CD14-positive monocyte (primary cell): ENCODE measurements around the gene COQ8A. TPM values are rescaled to one million over a fixed set of nuclear protein-coding genes. Genes with fewer than 3 reads are reported as not detected.

Source experiments
- DNase-seq, 3 donors: peaks; one replicate each; pipeline ENCODE4 v3.0.0-alpha.2; 2011 to 2022
- H2AFZ ChIP-seq: 2 replicates; pipeline ENCODE4 v1.6.0; 2012; ENCODE audit warnings: mild to moderate bottlenecking, low read depth, low read length, inconsistent platforms; ENCODE audit not compliant: insufficient read depth, poor library complexity, severe bottlenecking
- H3K27ac ChIP-seq, 2 donors: 1 replicate in 1 of 2; 2 replicates in 1 of 2; pipeline ENCODE4 v1.5.1; 2012 to 2013; ENCODE audit warnings: low read length in 2 of 2, control low read depth in 1 of 2, inconsistent platforms in 1 of 2, low read depth in 1 of 2, mild to moderate bottlenecking in 1 of 2
- H3K27me3 ChIP-seq, 2 donors: one replicate each; pipeline versions ENCODE4 v1.6.0 to v1.6.1; 2011 to 2013; ENCODE audit warnings: low read length in 2 of 2; ENCODE audit not compliant: control insufficient read depth in 2 of 2, insufficient read depth in 2 of 2
- H3K36me3 ChIP-seq, 2 donors: replicated peaks in 1 of 2; 1 replicate in 1 of 2; 2 replicates in 1 of 2; pipeline versions ENCODE4 v1.5.1 to v1.6.1; 2012 to 2013; ENCODE audit warnings: low read length in 2 of 2, control low read depth in 1 of 2, inconsistent platforms in 1 of 2, mild to moderate bottlenecking in 1 of 2; ENCODE audit not compliant: insufficient read depth in 2 of 2, control insufficient read depth in 1 of 2
- H3K4me1 ChIP-seq, 2 donors: 1 replicate in 1 of 2; 2 replicates in 1 of 2; pipeline versions ENCODE4 v1.5.1 to v1.6.1; 2012 to 2013; ENCODE audit warnings: low read length in 2 of 2, control low read depth in 1 of 2, inconsistent platforms in 1 of 2, mild to moderate bottlenecking in 1 of 2, moderate library complexity in 1 of 2; ENCODE audit not compliant: insufficient read depth in 2 of 2, control insufficient read depth in 1 of 2
- H3K4me2 ChIP-seq: replicated peaks from 2 replicates; pipeline ENCODE3; 2012; ENCODE audit warnings: low read length, moderate library complexity, mild to moderate bottlenecking; ENCODE audit not compliant: poor library complexity, severe bottlenecking; ENCODE audit errors: extremely low read depth
- H3K4me3 ChIP-seq, 3 experiments: fragments of 200-600 bp in 1 of 3; sonication (generic) in 1 of 3; replicated peaks in 1 of 3; 1 replicate in 2 of 3; 2 replicates in 1 of 3; pipeline ENCODE4 v1.5.1; 2011 to 2013; ENCODE audit warnings: low read length in 3 of 3, mild to moderate bottlenecking in 3 of 3, control low read depth in 2 of 3, low read depth in 2 of 3, inconsistent platforms in 1 of 3, moderate library complexity in 1 of 3
- H3K79me2 ChIP-seq: 2 replicates; pipeline ENCODE4 v1.6.0; 2012; ENCODE audit warnings: mild to moderate bottlenecking, control low read depth, inconsistent platforms, low read length, moderate library complexity; ENCODE audit not compliant: insufficient read depth
- H3K9ac ChIP-seq: 2 replicates; pipeline ENCODE4 v1.6.0; 2017; ENCODE audit warnings: low read length, mild to moderate bottlenecking; ENCODE audit not compliant: insufficient read depth, poor library complexity, severe bottlenecking
- H3K9me3 ChIP-seq, 2 donors: replicated peaks in 1 of 2; 1 replicate in 1 of 2; 2 replicates in 1 of 2; pipeline versions ENCODE4 v1.5.1 to v1.6.1; 2012 to 2013; ENCODE audit warnings: low read length in 2 of 2, control low read depth in 1 of 2; ENCODE audit not compliant: control insufficient read depth in 1 of 2, insufficient read depth in 1 of 2
- H4K20me1 ChIP-seq: 2 replicates; pipeline ENCODE4 v1.6.0; 2012; ENCODE audit warnings: mild to moderate bottlenecking, low read length, control low read depth, moderate library complexity; ENCODE audit not compliant: insufficient read depth
- H3K27ac Mint-ChIP-seq, 7 donors: one replicate each; pipeline ENCODE4 v1.8.0; 2020; ENCODE audit warnings: mild to moderate bottlenecking in 7 of 7, mixed read lengths in 7 of 7, moderate library complexity in 6 of 7, inconsistent platforms in 2 of 7
- H3K27me3 Mint-ChIP-seq, 3 donors: one replicate each; pipeline ENCODE4 v1.8.0; 2021 to 2022; ENCODE audit warnings: low read depth in 3 of 3, mild to moderate bottlenecking in 3 of 3, mixed read lengths in 3 of 3, moderate library complexity in 3 of 3, inconsistent platforms in 1 of 3
- H3K36me3 Mint-ChIP-seq, 2 donors: one replicate each; pipeline ENCODE4 v1.8.0; 2020; ENCODE audit warnings: mixed read lengths in 2 of 2, inconsistent platforms in 1 of 2, mild to moderate bottlenecking in 1 of 2
- H3K4me1 Mint-ChIP-seq: one replicate; pipeline ENCODE4 v1.8.0; 2020; ENCODE audit warnings: mild to moderate bottlenecking, mixed read lengths
- H3K4me3 Mint-ChIP-seq, 2 donors: one replicate each; pipeline ENCODE4 v1.8.0; 2020; ENCODE audit warnings: mild to moderate bottlenecking in 2 of 2, mixed read lengths in 2 of 2, moderate library complexity in 1 of 2
- H3K9me3 Mint-ChIP-seq, 7 donors: one replicate each; pipeline ENCODE4 v1.8.0; 2020 to 2022; ENCODE audit warnings: mixed read lengths in 7 of 7, mild to moderate bottlenecking in 6 of 7, moderate library complexity in 6 of 7, inconsistent platforms in 2 of 7
- WGBS: methylation state at CpG from one replicate; pipeline ENCODE4 v1.1.5; 2013; ENCODE audit warnings: missing lambda C conversion rate; ENCODE audit not compliant: insufficient coverage; 5-methylcytosine and 5-hydroxymethylcytosine counted together
- intact Hi-C, 2 donors: fragments of 100-400 bp; cut with micrococcal nuclease; formaldehyde crosslinking; loops; one replicate each; pipeline versions ENCODE4 v1.15.0 to v1.15.1; 2023
- polyA plus RNA-seq, 3 donors: library from polyadenylated mRNA; depleted of rRNA in 1 of 3; unstranded in 2 of 3; stranded (reverse) in 1 of 3; fragments of 300-500 nt in 2 of 3; fragments of >200 nt in 1 of 3; fragmentation: Illumina TruSeq in 2 of 3; gene quantifications; 1 replicate in 2 of 3; 2 replicates in 1 of 3; pipeline ENCODE4 v1.2.3, GENCODE V29; 2012 to 2021
- TF ChIP-seq, protein P1 (sequence below): fragments of 200-600 bp; IDR thresholded peaks from one replicate; pipeline ENCODE4 v1.8.0; 2022; ENCODE audit warnings: antibody characterized with exemption, mild to moderate bottlenecking

The COQ8A gene
- polyA plus RNA-seq, 3 donors, result 33.1 to 44.7 (median 38.2) TPM

- TF ChIP-seq, protein P1, sequence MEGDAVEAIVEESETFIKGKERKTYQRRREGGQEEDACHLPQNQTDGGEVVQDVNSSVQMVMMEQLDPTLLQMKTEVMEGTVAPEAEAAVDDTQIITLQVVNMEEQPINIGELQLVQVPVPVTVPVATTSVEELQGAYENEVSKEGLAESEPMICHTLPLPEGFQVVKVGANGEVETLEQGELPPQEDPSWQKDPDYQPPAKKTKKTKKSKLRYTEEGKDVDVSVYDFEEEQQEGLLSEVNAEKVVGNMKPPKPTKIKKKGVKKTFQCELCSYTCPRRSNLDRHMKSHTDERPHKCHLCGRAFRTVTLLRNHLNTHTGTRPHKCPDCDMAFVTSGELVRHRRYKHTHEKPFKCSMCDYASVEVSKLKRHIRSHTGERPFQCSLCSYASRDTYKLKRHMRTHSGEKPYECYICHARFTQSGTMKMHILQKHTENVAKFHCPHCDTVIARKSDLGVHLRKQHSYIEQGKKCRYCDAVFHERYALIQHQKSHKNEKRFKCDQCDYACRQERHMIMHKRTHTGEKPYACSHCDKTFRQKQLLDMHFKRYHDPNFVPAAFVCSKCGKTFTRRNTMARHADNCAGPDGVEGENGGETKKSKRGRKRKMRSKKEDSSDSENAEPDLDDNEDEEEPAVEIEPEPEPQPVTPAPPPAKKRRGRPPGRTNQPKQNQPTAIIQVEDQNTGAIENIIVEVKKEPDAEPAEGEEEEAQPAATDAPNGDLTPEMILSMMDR, result no peak
- Histone ChIP-seq H3K4me3 (no peak overlapping the region), H3K9ac (no peak overlapping the region), H3K4me1 (no peaks in the 10 kb centered on the region), H3K36me3 (no peaks in the 10 kb centered on the region), H4K20me1 (no peaks in the 10 kb centered on the region), H3K4me2 (no peak overlapping the region), H2AFZ (no peak overlapping the region), H3K27ac (no peak overlapping the region), H3K79me2 (no peaks in the 10 kb centered on the region), H3K27me3 (no peaks in the 10 kb centered on the region), H3K9me3 (no peaks in the 10 kb centered on the region)
- 85% methylated on average over 2 of the region's 2 CpGs for WGBS
- Mint-ChIP-seq H3K36me3 (peaks cover 0 to 2% of the 10 kb centered on the region in 2 donors), H3K9me3 (peaks cover 0 to 6% (median 2%) of the 10 kb centered on the region in 7 donors), H3K27me3 (no peaks in the 10 kb centered on the region), H3K4me3 (no peak overlapping the region), H3K4me1 (no peaks in the 10 kb centered on the region), H3K27ac (no peak overlapping the region)
- intact Hi-C loops, result no loop called here
- no peak for DNase-seq
Observed at GRCh38 chr1:227033880-227034279, 93.8 kb downstream of the COQ8A start.

- Mint-ChIP-seq H3K4me3 (no peak overlapping the region), H3K27ac (no peak overlapping the region), H3K36me3 (peaks cover 0 to 2% of the 10 kb centered on the region in 2 donors), H3K9me3 (peaks cover 0 to 6% (median 2%) of the 10 kb centered on the region in 7 donors), H3K4me1 (no peaks in the 10 kb centered on the region), H3K27me3 (no peaks in the 10 kb centered on the region)
- Histone ChIP-seq H2AFZ (no peak overlapping the region), H3K27ac (no peak overlapping the region), H3K27me3 (no peaks in the 10 kb centered on the region), H3K4me1 (no peaks in the 10 kb centered on the region), H3K79me2 (no peaks in the 10 kb centered on the region), H3K9ac (no peak overlapping the region), H3K36me3 (no peaks in the 10 kb centered on the region), H4K20me1 (no peaks in the 10 kb centered on the region), H3K4me2 (no peak overlapping the region), H3K4me3 (no peak overlapping the region), H3K9me3 (no peaks in the 10 kb centered on the region)
- no peak for DNase-seq
- intact Hi-C loops, result no loop called here
- TF ChIP-seq, protein P1, result no peak
- no CpG with 5 or more reads among the region's 2 CpGs for WGBS
Observed at GRCh38 chr1:227035316-227035715, 95.2 kb downstream of the COQ8A start.
